HepG2 (cell line): ENCODE results near the gene SLC2A4. TPM values are rescaled to one million over a fixed set of nuclear protein-coding genes. Genes with fewer than 3 reads are reported as not detected.

Experiments
- AFF4 ChIP-seq: sonication (generic); formaldehyde crosslinking; IDR thresholded peaks from 2 replicates; pipeline ENCODE4 v1.4.0; 2020; ENCODE audit warnings: missing genetic modification reagents
- AHR ChIP-seq: IDR thresholded peaks from 2 replicates; pipeline ENCODE4 v1.6.1; 2018; ENCODE audit warnings: missing genetic modification reagents, missing compliant biosample characterization
- HNF1A ChIP-seq, 2 experiments: sonication (generic) in 1 of 2; formaldehyde crosslinking in 1 of 2; IDR thresholded peaks; 2 replicates each; pipeline versions ENCODE4 v1.4.0 to v1.6.1; 2016 to 2020; ENCODE audit warnings: borderline replicate concordance in 1 of 2, low read depth in 1 of 2, mild to moderate bottlenecking in 1 of 2, missing genetic modification reagents in 1 of 2
- HOXD1 ChIP-seq: sonication (generic); formaldehyde crosslinking; IDR thresholded peaks from 2 replicates; pipeline ENCODE4 v1.5.0; 2020; ENCODE audit warnings: missing genetic modification reagents
- JUN ChIP-seq: sonication (generic); formaldehyde crosslinking; IDR thresholded peaks from 2 replicates; pipeline ENCODE4 v1.4.0; 2020; ENCODE audit warnings: mild to moderate bottlenecking, missing genetic modification reagents
- NCOA2 ChIP-seq: sonication (generic); formaldehyde crosslinking; IDR thresholded peaks from 2 replicates; pipeline ENCODE4 v1.8.0; 2022; ENCODE audit warnings: inconsistent platforms
- RAD21 ChIP-seq: fragments of 450-650 bp; formaldehyde crosslinking; IDR thresholded peaks from 2 replicates; pipeline ENCODE4 v1.5.0; 2020; ENCODE audit warnings: mild to moderate bottlenecking
- ZFAT ChIP-seq: sonication (generic); formaldehyde crosslinking; conservative IDR thresholded peaks from 2 replicates; pipeline ENCODE4 v1.8.1; 2023; ENCODE audit warnings: missing genetic modification reagents, inconsistent platforms
- ZFX ChIP-seq: sonication (generic); formaldehyde crosslinking; IDR thresholded peaks from 2 replicates; pipeline ENCODE4 v1.4.0; 2020; ENCODE audit warnings: mild to moderate bottlenecking, low read depth, missing genetic modification reagents, moderate library complexity
- ZGPAT ChIP-seq: IDR thresholded peaks from 2 replicates; pipeline ENCODE4 v1.6.1; 2016; ENCODE audit warnings: mild to moderate bottlenecking
- ZNF205 ChIP-seq: IDR thresholded peaks from 2 replicates; pipeline ENCODE4 v1.6.1; 2018; ENCODE audit warnings: missing biosample characterization, missing genetic modification reagents
- ZNF740 ChIP-seq: sonication (generic); formaldehyde crosslinking; IDR thresholded peaks from 2 replicates; pipeline ENCODE4 v1.4.0; 2020; ENCODE audit warnings: missing genetic modification reagents
- ZSCAN20 ChIP-seq: sonication (generic); formaldehyde crosslinking; IDR thresholded peaks from 2 replicates; pipeline ENCODE4 v1.4.0; 2020; ENCODE audit warnings: missing genetic modification reagents, mild to moderate bottlenecking, borderline replicate concordance
- polyA plus RNA-seq, 8 experiments: library from polyadenylated mRNA; depleted of rRNA in 3 of 8; stranded (reverse) in 7 of 8; unstranded in 1 of 8; fragments of >200 nt; fragmentation: Illumina TruSeq in 4 of 8; extraction: Trizol in 4 of 8; gene quantifications; 2 replicates each; pipeline versions ENCODE4 v1.2.1 to v1.2.3, GENCODE V29; 2011 to 2016; ENCODE audit warnings: low read depth in 4 of 8, missing spikeins in 1 of 8, mixed read lengths in 1 of 8; ENCODE audit not compliant: insufficient read depth in 1 of 8
- total RNA-seq, 5 experiments: library from RNA; depleted of rRNA; stranded (reverse); fragments of >200 nt; fragmentation: Illumina TruSeq; extraction: Trizol; gene quantifications; 2 replicates each; pipeline ENCODE4 v1.2.3, GENCODE V29; 2016; ENCODE audit warnings: low read depth in 1 of 5
- TF ChIP-seq, protein P1 (sequence below): IDR thresholded peaks from 2 replicates; pipeline ENCODE4 v1.6.1; 2016; ENCODE audit warnings: low read depth, borderline replicate concordance

SLC2A4 gene
- total and polyA plus RNA-seq, 2 of the 13 experiments (the other 11 are each of a cell fraction or from before 2014, with no cell fraction given): 4.9 to 5.8 TPM

DNA sequence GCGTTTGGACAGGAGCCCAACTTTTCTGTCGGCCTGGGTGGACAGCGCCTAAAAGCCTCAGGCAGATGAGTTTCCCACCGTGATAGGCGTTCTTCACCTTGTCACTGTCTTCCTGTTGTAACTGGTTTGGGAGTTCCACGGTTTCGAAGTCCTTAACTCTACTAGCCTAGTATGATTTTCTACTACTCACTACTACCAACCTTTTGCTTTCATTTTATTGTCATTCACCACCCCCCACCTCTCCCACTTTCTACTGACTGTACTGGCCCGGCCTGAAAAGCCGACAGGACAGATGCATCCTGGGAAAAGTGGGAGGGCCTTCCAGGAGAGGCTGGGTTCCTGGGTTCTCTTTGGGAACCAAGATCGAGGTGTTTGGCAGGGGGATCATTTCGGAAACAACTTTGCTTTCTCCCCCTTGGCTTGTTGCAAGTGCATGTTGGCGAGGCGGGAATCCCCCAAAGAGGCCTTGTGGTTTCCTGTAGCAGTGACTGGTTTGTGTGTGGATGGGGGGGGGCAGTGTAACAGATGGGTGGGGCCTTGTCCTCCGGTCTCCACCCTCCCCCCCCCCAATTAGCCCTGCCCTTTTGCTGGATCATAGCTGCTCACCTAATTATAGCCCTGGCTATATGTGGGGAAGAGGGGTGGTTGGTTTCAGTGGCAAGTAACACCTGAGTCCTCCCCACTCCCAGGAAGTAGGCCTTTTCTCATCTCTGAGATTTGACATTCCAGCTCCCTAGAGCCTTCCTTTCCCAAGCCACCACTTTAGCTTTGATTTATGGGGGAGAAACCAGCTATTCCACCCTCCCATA, 27.3 kb downstream of the SLC2A4 start (continued):
- TF ChIP-seq HNF1A (IDR thresholded peaks at IDR 0.05; ENCODE audit: low read depth) (no peak), HNF1A (CRISPR knock-in tag; IDR thresholded peaks at IDR 0.05; ENCODE audit: borderline replicate concordance) (no peak), RAD21 (CRISPR knock-in tag) (no peak), JUN (CRISPR knock-in tag) (no peak), ZFAT (no peak), ZNF205 (CRISPR knock-in tag) (no peak), ZFX (CRISPR knock-in tag) (peak; percentile 65), ZSCAN20 (CRISPR knock-in tag) (no peak), NCOA2 (CRISPR knock-in tag) (no peak), ZGPAT (no peak), HOXD1 (CRISPR knock-in tag) (no peak), ZNF740 (peak; percentile 93), AHR (CRISPR knock-in tag) (no peak), AFF4 (no peak)
- TF ChIP-seq, protein P1, sequence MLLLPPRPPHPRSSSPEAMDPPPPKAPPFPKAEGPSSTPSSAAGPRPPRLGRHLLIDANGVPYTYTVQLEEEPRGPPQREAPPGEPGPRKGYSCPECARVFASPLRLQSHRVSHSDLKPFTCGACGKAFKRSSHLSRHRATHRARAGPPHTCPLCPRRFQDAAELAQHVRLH (CRISPR knock-in tag): no peak
